ENCODE results near the gene ZNF117.
"Not testable (repeated sequence)": the region's sequence is repeated elsewhere in the genome, so short reads cannot be mapped to it uniquely, and the experiment has no call there.

Gene ZNF117

GRCh38 chr7:65007036-65007435 lies 16.2 kb upstream of the ZNF117 start:
- not testable (repeated sequence) for H3K4me1 ChIP-seq (ENCODE audit: insufficient read depth, insufficient read length); H3K9me3 ChIP-seq (ENCODE audit: insufficient read depth, low read length); DNase-seq (ENCODE audit: low read depth, low spot score); H3K27me3 ChIP-seq (ENCODE audit: insufficient read depth, insufficient read length); H3K9ac ChIP-seq (ENCODE audit: insufficient read length, low read depth); H3K4me3 ChIP-seq (ENCODE audit: insufficient read length, low read depth)
- peaks cover 29% of the 10 kb centered on the region for H3K36me3 ChIP-seq (ENCODE audit: insufficient read depth, insufficient read length, low read length)

GRCh38 chr7:65006094-65006992 lies 15.5 kb upstream of the ZNF117 start, which contains the start of gene ERV3-1:
ERV3-1 (minus strand) TSS chr7:65006687; CDS start chr7:64993026, 13,661 bp downstream.
- Histone ChIP-seq H3K9ac (ENCODE audit: insufficient read length, low read depth) (peak within 1 kb of the TSS; percentile 94), H3K4me1 (ENCODE audit: insufficient read depth, insufficient read length) (peaks cover 4% of the 10 kb centered on the region), H3K4me3 (ENCODE audit: insufficient read length, low read depth) (peak within 1 kb of the TSS; percentile 90), H3K36me3 (ENCODE audit: insufficient read depth, insufficient read length, low read length) (peaks cover 36% of the 10 kb centered on the region), H3K9me3 (ENCODE audit: insufficient read depth, low read length) (peaks cover 5% of the 10 kb centered on the region; the same call in 1 of the 2 replicates), H3K27me3 (ENCODE audit: insufficient read depth, insufficient read length) (no peaks in the 10 kb centered on the region)
- peak; percentile 98 for DNase-seq (ENCODE audit: low read depth, low spot score)
- TF ChIP-seq ZNF274 (IDR thresholded peaks at IDR 0.05; ENCODE audit: low read depth, low read length): no peak
- TF ChIP-seq SUZ12 (IDR thresholded peaks at IDR 0.05; ENCODE audit: extremely low read depth, insufficient read depth, insufficient read length): no peak
- no peak for TF ChIP-seq YY1 (IDR thresholded peaks at IDR 0.05; ENCODE audit: insufficient read depth, insufficient read length)

GRCh38 chr7:65004575-65004974 lies 13.7 kb upstream of the ZNF117 start:
- Histone ChIP-seq H3K27me3 (ENCODE audit: insufficient read depth, insufficient read length) (no peaks in the 10 kb centered on the region), H3K9me3 (ENCODE audit: insufficient read depth, low read length) (peaks cover 22% of the 10 kb centered on the region; the same call in 1 of the 2 replicates), H3K4me3 (ENCODE audit: insufficient read length, low read depth) (no peak overlapping the region), H3K36me3 (ENCODE audit: insufficient read depth, insufficient read length, low read length) (peaks cover 50% of the 10 kb centered on the region), H3K4me1 (ENCODE audit: insufficient read depth, insufficient read length) (peaks cover 4% of the 10 kb centered on the region), H3K9ac (ENCODE audit: insufficient read length, low read depth) (no peak overlapping the region)
- DNase-seq (ENCODE audit: low read depth, low spot score): no peak
- no peak for TF ChIP-seq ZNF274 (IDR thresholded peaks at IDR 0.05; ENCODE audit: low read depth, low read length)
- TF ChIP-seq YY1 (IDR thresholded peaks at IDR 0.05; ENCODE audit: insufficient read depth, insufficient read length): no peak
- no peak for TF ChIP-seq SUZ12 (IDR thresholded peaks at IDR 0.05; ENCODE audit: extremely low read depth, insufficient read depth, insufficient read length)

- DNase-seq (ENCODE audit: low read depth, low spot score): no peak
- Histone ChIP-seq H3K4me3 (ENCODE audit: insufficient read length, low read depth) (no peak overlapping the region), H3K27me3 (ENCODE audit: insufficient read depth, insufficient read length) (no peaks in the 10 kb centered on the region), H3K9ac (ENCODE audit: insufficient read length, low read depth) (no peak overlapping the region), H3K36me3 (ENCODE audit: insufficient read depth, insufficient read length, low read length) (peaks cover 64% of the 10 kb centered on the region), H3K4me1 (ENCODE audit: insufficient read depth, insufficient read length) (peaks cover 4% of the 10 kb centered on the region), H3K9me3 (ENCODE audit: insufficient read depth, low read length) (peaks cover 33% of the 10 kb centered on the region; the same call in 1 of the 2 replicates)
- TF ChIP-seq SUZ12 (IDR thresholded peaks at IDR 0.05; ENCODE audit: extremely low read depth, insufficient read depth, insufficient read length) (no peak), ZNF274 (IDR thresholded peaks at IDR 0.05; ENCODE audit: low read depth, low read length) (no peak), YY1 (IDR thresholded peaks at IDR 0.05; ENCODE audit: insufficient read depth, insufficient read length) (no peak)
Measured at GRCh38 chr7:65002972-65003585, 12.2 kb upstream of the ZNF117 start.

GRCh38 chr7:65001291-65001814 lies 10.5 kb upstream of the ZNF117 start:
- H3K9me3 ChIP-seq (ENCODE audit: insufficient read depth, low read length): peaks cover 50% of the 10 kb centered on the region
- no peak overlapping the region for H3K9ac ChIP-seq (ENCODE audit: insufficient read length, low read depth)
- peaks cover 72% of the 10 kb centered on the region for H3K36me3 ChIP-seq (ENCODE audit: insufficient read depth, insufficient read length, low read length)
- DNase-seq (ENCODE audit: low read depth, low spot score): no peak
- peaks cover 4% of the 10 kb centered on the region for H3K4me1 ChIP-seq (ENCODE audit: insufficient read depth, insufficient read length)
- no peak for TF ChIP-seq ZNF274 (IDR thresholded peaks at IDR 0.05; ENCODE audit: low read depth, low read length)
- TF ChIP-seq SUZ12 (IDR thresholded peaks at IDR 0.05; ENCODE audit: extremely low read depth, insufficient read depth, insufficient read length): no peak
- TF ChIP-seq YY1 (IDR thresholded peaks at IDR 0.05; ENCODE audit: insufficient read depth, insufficient read length): no peak
- H3K27me3 ChIP-seq (ENCODE audit: insufficient read depth, insufficient read length): no peaks in the 10 kb centered on the region
- H3K4me3 ChIP-seq (ENCODE audit: insufficient read length, low read depth): no peak overlapping the region

- Histone ChIP-seq H3K4me1 (ENCODE audit: insufficient read depth, insufficient read length) (no peaks in the 10 kb centered on the region), H3K9ac (ENCODE audit: insufficient read length, low read depth) (no peak overlapping the region), H3K4me3 (ENCODE audit: insufficient read length, low read depth) (no peak overlapping the region), H3K9me3 (ENCODE audit: insufficient read depth, low read length) (peaks cover 68% of the 10 kb centered on the region), H3K36me3 (ENCODE audit: insufficient read depth, insufficient read length, low read length) (peaks cover 68% of the 10 kb centered on the region), H3K27me3 (ENCODE audit: insufficient read depth, insufficient read length) (no peaks in the 10 kb centered on the region)
- DNase-seq (ENCODE audit: low read depth, low spot score): no peak
- TF ChIP-seq ZNF274 (IDR thresholded peaks at IDR 0.05; ENCODE audit: low read depth, low read length) (no peak), YY1 (IDR thresholded peaks at IDR 0.05; ENCODE audit: insufficient read depth, insufficient read length) (no peak), SUZ12 (IDR thresholded peaks at IDR 0.05; ENCODE audit: extremely low read depth, insufficient read depth, insufficient read length) (no peak)
Measured at GRCh38 chr7:64999165-65000004, 8.5 kb upstream of the ZNF117 start.

Measured in NT2/D1 (cell line).